Heart right ventricle (tissue), 16 donors: ENCODE data around the gene CD96. TPM values are rescaled to one million over a fixed set of nuclear protein-coding genes. Genes with fewer than 3 reads are reported as not detected.

Experiments
- ATAC-seq, 8 donors: fragments of 200-7000 bp; cut with Tn5 transposase; one replicate each; pipeline ENCODE4 v1.9.1; 2020; ENCODE audit warnings: mild to moderate bottlenecking in 8 of 8, moderate library complexity in 8 of 8, moderate number of reproducible peaks in 1 of 8
- DNase-seq, 2 donors: peaks; one replicate each; pipeline ENCODE4 v3.0.0-alpha.2; 2020
- H3K27ac ChIP-seq, 10 donors: fragments of 200-600 bp; sonication (generic) in 2 of 10; one replicate each; pipeline versions ENCODE4 v1.5.0 to v1.8.0; 2020 to 2022; ENCODE audit warnings: mild to moderate bottlenecking in 3 of 10
- H3K27me3 ChIP-seq, 7 donors: fragments of 200-600 bp; one replicate each; pipeline ENCODE4 v1.8.0; 2021 to 2022; ENCODE audit warnings: mild to moderate bottlenecking in 2 of 7
- H3K36me3 ChIP-seq, 9 donors: fragments of 200-600 bp; sonication (generic) in 1 of 9; one replicate each; pipeline versions ENCODE4 v1.5.0 to v1.8.0; 2020 to 2022; ENCODE audit warnings: mild to moderate bottlenecking in 2 of 9
- H3K4me1 ChIP-seq, 9 donors: fragments of 200-600 bp; sonication (generic) in 1 of 9; one replicate each; pipeline versions ENCODE4 v1.5.0 to v1.8.0; 2020 to 2022; ENCODE audit warnings: mild to moderate bottlenecking in 4 of 9
- H3K4me3 ChIP-seq, 10 donors: fragments of 200-600 bp; sonication (generic) in 2 of 10; one replicate each; pipeline versions ENCODE4 v1.5.0 to v1.8.0; 2020 to 2022; ENCODE audit warnings: mild to moderate bottlenecking in 7 of 10, moderate library complexity in 2 of 10
- H3K9me3 ChIP-seq, 11 donors: fragments of 200-600 bp in 10 of 11; sonication (generic) in 2 of 11; one replicate each; pipeline versions ENCODE4 v1.5.0 to v1.8.0; 2013 to 2022; ENCODE audit warnings: mild to moderate bottlenecking in 2 of 11, control low read depth in 1 of 11, moderate library complexity in 1 of 11
- CTCF ChIP-seq, 9 donors: fragments of 200-600 bp; sonication (generic) in 2 of 9; IDR thresholded peaks; one replicate each; pipeline versions ENCODE4 v1.5.0 to v1.8.0; 2021 to 2022; ENCODE audit warnings: antibody characterized with exemption in 9 of 9, mild to moderate bottlenecking in 5 of 9, moderate library complexity in 1 of 9
- WGBS, 2 donors: extraction: QIAGEN DNeasy Blood & Tissue Kit; methylation state at CpG; one replicate each; pipeline ENCODE4 v1.1.7; 2013; ENCODE audit warnings: inconsistent platforms in 1 of 2; 5-methylcytosine and 5-hydroxymethylcytosine counted together
- intact Hi-C, 10 donors: fragments of 100-400 bp; cut with DNase I; formaldehyde crosslinking; loops; one replicate each; pipeline versions ENCODE4 v1.11.1 to v1.14.2; 2022
- polyA plus RNA-seq, 2 donors: library from polyadenylated mRNA; stranded (reverse); fragments of 200-250 nt; gene quantifications; one replicate each; pipeline ENCODE4 v1.2.3, GENCODE V29; 2013
- total RNA-seq, 10 donors: library from RNA; stranded (reverse); fragmentation: NEBNext Ultra II Directional in 3 of 10; extraction: Animal tissue kit (Norgen Biotek cat#: 25700) in 3 of 10; gene quantifications; one replicate each; pipeline versions ENCODE4 v1.2.1 to v1.2.4, GENCODE V29; 2021 to 2023
- donor health status: Arrhythmogenic right ventricular cardiomyopathy.
- donor health status: ischemic (EF 13 %, LVEDD 7.1; RV severe dilation, severe dysfunction).
- donor health status: healthy with polysubstance abuse.
- donor health status: DM: no; HTN: yes; CAD: no.
- donor health status: DM: no; HTN: no; CAD: no.
- donor health status: ischemic (EF 25% LVEDD 6.9; RV normal size, moderate dysfunction).
- donor health status: ischemic (EF 25% LVEDD 5.7; RV mildly dilated, moderate dysfunction).
- donor health status: healthy.
- donor health status: DM: yes; HTN: yes; CAD: no.
- donor health status: Ischemic cardiomyopathy.
- donor health status: ischemic (EF 35%, LVEDD 5.7; RV mildly dilated, moderate dysfunction).
- donor health status: nonischemic (EF 11% LVEDD 7.7; RV severe dilation, severe dysfunction).
- donor health status: DM: yes; HTN: yes; CAD: no.
- donor health status: PGD.
- donor health status: ischemic (EF 29% LVEDD 5.4; RV normal size, mild dysfunction).
- donor health status: nonischemic (EF 23%, LVEDD 6.1; RV moderate dilation, normal function).

Gene CD96
- total and polyA plus RNA-seq, 12 donors: 0.07 to 6.2 (median 0.28) TPM

DNA sequence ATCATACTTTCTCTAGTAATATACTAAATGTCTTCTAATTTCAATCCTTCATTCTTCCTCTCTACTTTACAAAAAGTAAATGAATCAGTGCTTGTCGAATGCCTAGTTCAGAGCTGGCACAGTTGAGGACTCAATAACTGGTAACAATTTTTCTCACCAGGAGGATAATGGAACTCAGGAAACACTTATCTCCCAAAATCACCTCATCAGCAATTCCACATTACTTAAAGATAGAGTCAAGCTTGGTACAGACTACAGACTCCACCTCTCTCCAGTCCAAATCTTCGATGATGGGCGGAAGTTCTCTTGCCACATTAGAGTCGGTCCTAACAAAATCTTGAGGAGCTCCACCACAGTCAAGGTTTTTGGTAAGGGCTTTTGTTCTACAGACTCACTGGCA lies 36.9 kb downstream of the CD96 start:
- Histone ChIP-seq H3K9me3 (no peaks in the 10 kb centered on the region), H3K4me3 (no peak overlapping the region), H3K27me3 (peaks cover 0 to 7% (median 0%) of the 10 kb centered on the region in 7 donors), H3K27ac (no peak overlapping the region), H3K4me1 (no peaks in the 10 kb centered on the region), H3K36me3 (no peaks in the 10 kb centered on the region)
- no peak for TF ChIP-seq CTCF (IDR thresholded peaks at IDR 0.05)
- WGBS, 2 donors: 91 to 92% methylated on average over 4 of the region's 4 CpGs
- intact Hi-C loops: no loop called here
- ATAC-seq (no peak), DNase-seq (no peak)

DNA sequence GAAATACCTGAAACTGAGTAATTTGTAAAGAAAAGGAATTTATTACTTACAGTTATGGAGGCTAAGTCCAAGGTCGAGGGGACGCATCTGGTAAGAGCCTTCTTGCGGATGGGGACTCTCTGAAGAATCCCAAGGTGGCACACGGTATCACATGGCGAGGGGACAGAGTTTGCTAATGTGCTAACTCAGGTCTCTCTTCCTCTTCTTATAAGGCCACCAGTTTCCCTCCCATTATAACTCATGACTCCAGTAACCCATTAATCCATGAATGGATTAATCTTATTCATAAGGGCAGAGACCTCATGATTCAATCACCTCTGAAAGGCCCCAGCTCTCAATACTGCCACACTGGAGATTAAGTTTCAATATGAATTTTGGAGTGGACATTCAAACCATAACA lies 37.5 kb downstream of the CD96 start:
- Histone ChIP-seq H3K36me3 (no peaks in the 10 kb centered on the region), H3K9me3 (no peaks in the 10 kb centered on the region), H3K4me3 (no peak overlapping the region), H3K4me1 (no peaks in the 10 kb centered on the region), H3K27ac (no peak overlapping the region), H3K27me3 (peaks cover 0 to 7% (median 0%) of the 10 kb centered on the region in 7 donors)
- DNase-seq (no peak), ATAC-seq (no peak)
- TF ChIP-seq CTCF (IDR thresholded peaks at IDR 0.05): no peak
- intact Hi-C loops: no loop called here
- WGBS, 2 donors: 91 to 93% methylated on average over 5 of the region's 5 CpGs

DNA sequence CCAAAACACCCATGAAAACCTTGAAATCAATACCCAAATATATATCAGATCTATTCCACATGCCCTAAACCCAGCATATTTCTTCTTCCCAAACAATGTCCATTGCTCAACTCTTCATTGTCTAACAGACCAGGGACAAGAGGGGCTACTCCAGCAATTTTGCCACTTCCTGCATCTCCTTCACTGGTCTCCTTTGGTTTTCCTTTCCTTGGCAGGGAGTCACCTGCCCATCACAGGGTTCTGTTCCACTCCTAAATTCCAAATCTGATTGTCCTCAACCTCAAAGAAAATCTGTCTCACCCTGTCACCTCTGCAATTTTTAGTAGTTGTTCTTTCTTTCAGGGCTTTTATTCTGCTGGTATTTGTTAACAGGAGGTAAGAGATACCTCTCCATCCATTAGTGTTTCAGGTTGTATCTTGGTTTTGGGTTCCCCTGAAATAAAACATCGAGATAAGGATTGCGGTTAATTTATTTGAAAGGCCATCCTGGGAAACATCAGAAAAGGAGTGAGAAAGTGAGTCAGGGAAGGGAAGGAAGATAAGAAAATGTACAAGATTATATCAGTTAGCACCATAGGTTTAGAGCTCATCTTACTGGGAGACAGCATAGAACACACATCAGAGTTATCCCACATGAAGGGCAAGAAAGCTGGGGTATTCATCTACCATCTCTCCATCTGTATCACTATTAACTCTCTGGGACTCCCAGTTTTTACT lies 39.6 kb downstream of the CD96 start:
- H3K36me3 ChIP-seq: no peaks in the 10 kb centered on the region
- 82 to 86% methylated on average over 2 of the region's 2 CpGs for WGBS, 2 donors
- DNase-seq (no peak), ATAC-seq (no peak)
- peaks cover 0 to 7% (median 0%) of the 10 kb centered on the region in 7 donors for H3K27me3 ChIP-seq
- TF ChIP-seq CTCF (IDR thresholded peaks at IDR 0.05): no peak
- H3K9me3 ChIP-seq: no peaks in the 10 kb centered on the region
- no peak overlapping the region for H3K27ac ChIP-seq
- intact Hi-C loops: no loop called here
- no peak overlapping the region for H3K4me3 ChIP-seq
- no peaks in the 10 kb centered on the region for H3K4me1 ChIP-seq

DNA sequence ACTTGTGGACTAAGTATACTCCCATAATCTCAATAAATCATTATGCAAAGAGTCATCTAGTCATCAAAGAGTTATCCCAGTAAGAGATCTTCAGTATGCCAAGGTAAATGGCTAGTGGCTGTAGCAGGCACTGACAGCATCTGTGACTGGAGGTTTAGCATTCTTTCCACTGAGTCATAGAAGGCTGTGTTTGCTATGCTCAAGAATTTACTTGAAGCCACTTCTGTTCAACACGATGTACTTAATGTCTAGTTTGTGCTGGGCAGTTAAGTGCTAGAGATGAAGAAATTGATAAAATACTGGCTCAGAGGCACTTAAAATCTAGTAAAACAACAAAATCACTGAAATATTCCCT lies 40.1 kb downstream of the CD96 start:
- no peak for ATAC-seq
- 47 to 54% methylated on average over 1 of the region's 1 CpG for WGBS, 2 donors
- H3K27ac ChIP-seq: no peak overlapping the region
- no peak for TF ChIP-seq CTCF (IDR thresholded peaks at IDR 0.05)
- DNase-seq: no peak
- intact Hi-C loops: no loop called here
- H3K36me3 ChIP-seq: no peaks in the 10 kb centered on the region
- no peaks in the 10 kb centered on the region for H3K4me1 ChIP-seq
- H3K9me3 ChIP-seq: no peaks in the 10 kb centered on the region
- peaks cover 0 to 7% (median 0%) of the 10 kb centered on the region in 7 donors for H3K27me3 ChIP-seq
- H3K4me3 ChIP-seq: no peak overlapping the region
